Gastroesophageal sphincter (tissue), 4 donors: Measurements from ENCODE around the gene ARF1. TPM values are rescaled to one million over a fixed set of nuclear protein-coding genes. Genes with fewer than 3 reads are reported as not detected.

Source experiments
- ATAC-seq: fragments of 150-250 bp; one replicate; pipeline ENCODE4 v1.9.1; 2016; ENCODE audit warnings: mild to moderate bottlenecking, moderate library complexity
- H3K27ac ChIP-seq, 4 donors: fragments of 200-600 bp; sonication (generic) in 3 of 4; 1 replicate in 3 of 4; 2 replicates in 1 of 4; pipeline ENCODE4 v1.5.1; 2016 to 2019
- H3K27me3 ChIP-seq: fragments of 200-600 bp; sonication (generic); one replicate; pipeline ENCODE4 v1.5.1; 2019
- H3K36me3 ChIP-seq, 2 donors: fragments of 200-600 bp; sonication (generic); one replicate each; pipeline ENCODE4 v1.5.1; 2019; ENCODE audit warnings: control low read depth in 1 of 2
- H3K4me1 ChIP-seq, 3 donors: fragments of 200-600 bp; sonication (generic); 1 replicate in 2 of 3; 2 replicates in 1 of 3; pipeline ENCODE4 v1.5.1; 2016 to 2019; ENCODE audit warnings: control low read depth in 2 of 3
- H3K4me3 ChIP-seq, 2 donors: fragments of 200-600 bp; sonication (generic); one replicate each; pipeline ENCODE4 v1.5.1; 2019; ENCODE audit warnings: mild to moderate bottlenecking in 1 of 2, moderate library complexity in 1 of 2
- H3K9me3 ChIP-seq, 3 donors: fragments of 200-600 bp; sonication (generic); one replicate each; pipeline ENCODE4 v1.5.1; 2017 to 2019; ENCODE audit warnings: control low read depth in 2 of 3
- EP300 ChIP-seq: sonication (generic); formaldehyde crosslinking; IDR thresholded peaks from one replicate; pipeline ENCODE4 v1.6.1; 2017; ENCODE audit warnings: antibody characterized with exemption, mild to moderate bottlenecking
- POLR2A ChIP-seq, 2 donors: fragments of 450-650 bp; IDR thresholded peaks; one replicate each; pipeline ENCODE4 v1.6.1; 2017; ENCODE audit warnings: antibody characterized with exemption in 2 of 2, mild to moderate bottlenecking in 2 of 2, moderate library complexity in 1 of 2
- POLR2AphosphoS5 ChIP-seq: sonication (generic); formaldehyde crosslinking; IDR thresholded peaks from one replicate; pipeline ENCODE4 v1.6.1; 2017; ENCODE audit warnings: antibody characterized with exemption
- WGBS, 2 donors: methylation state at CpG; one replicate each; pipeline ENCODE4 v1.1.5; 2018; ENCODE audit warnings: low coverage in 1 of 2; 5-methylcytosine and 5-hydroxymethylcytosine counted together
- total RNA-seq, 4 donors: library from RNA; depleted of rRNA; stranded (reverse); fragments of >200 nt; gene quantifications; one replicate each; pipeline ENCODE4 v1.1.0, GENCODE V29; 2016
- TF ChIP-seq, protein P1 (sequence below), 4 experiments: fragments of 200-600 bp in 2 of 4; fragments of 450-650 bp in 2 of 4; sonication (generic) in 1 of 4; IDR thresholded peaks; one replicate each; pipeline ENCODE4 v1.5.1; 2017 to 2019; ENCODE audit warnings: antibody characterized with exemption in 4 of 4, mild to moderate bottlenecking in 2 of 4, moderate library complexity in 2 of 4

Gene ARF1
- total RNA-seq, 4 donors from 2014 or later = 256 to 385 (median 303) TPM

DNA sequence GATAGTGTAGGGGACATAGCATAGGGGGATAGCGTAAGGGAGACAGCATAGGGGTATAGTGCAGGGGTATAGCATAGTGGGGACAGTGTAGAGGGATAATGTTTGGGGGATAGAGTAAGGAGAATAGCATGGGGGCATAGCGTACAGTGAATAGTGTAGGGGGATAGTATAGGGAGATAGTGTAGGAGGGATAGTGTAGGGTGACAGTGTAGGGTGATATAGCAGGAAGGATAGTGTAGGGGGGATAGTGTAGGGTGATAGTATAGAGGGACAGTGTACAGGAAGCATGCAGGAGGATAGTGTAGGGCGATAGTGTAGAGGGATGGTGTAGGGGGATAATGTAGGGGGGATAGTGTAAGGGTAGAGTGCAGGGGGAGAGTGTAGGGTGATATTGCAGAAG is 11.7 kb upstream of the ARF1 start:
- H3K36me3 ChIP-seq = no peaks in the 10 kb centered on the region
- H3K4me1 ChIP-seq = no peaks in the 10 kb centered on the region
- 57 to 72% methylated on average over 3 of the region's 3 CpGs for WGBS, 2 donors
- H3K27ac ChIP-seq = no peak overlapping the region
- no peak for TF ChIP-seq POLR2A (IDR thresholded peaks at IDR 0.05)
- TF ChIP-seq, protein P1, sequence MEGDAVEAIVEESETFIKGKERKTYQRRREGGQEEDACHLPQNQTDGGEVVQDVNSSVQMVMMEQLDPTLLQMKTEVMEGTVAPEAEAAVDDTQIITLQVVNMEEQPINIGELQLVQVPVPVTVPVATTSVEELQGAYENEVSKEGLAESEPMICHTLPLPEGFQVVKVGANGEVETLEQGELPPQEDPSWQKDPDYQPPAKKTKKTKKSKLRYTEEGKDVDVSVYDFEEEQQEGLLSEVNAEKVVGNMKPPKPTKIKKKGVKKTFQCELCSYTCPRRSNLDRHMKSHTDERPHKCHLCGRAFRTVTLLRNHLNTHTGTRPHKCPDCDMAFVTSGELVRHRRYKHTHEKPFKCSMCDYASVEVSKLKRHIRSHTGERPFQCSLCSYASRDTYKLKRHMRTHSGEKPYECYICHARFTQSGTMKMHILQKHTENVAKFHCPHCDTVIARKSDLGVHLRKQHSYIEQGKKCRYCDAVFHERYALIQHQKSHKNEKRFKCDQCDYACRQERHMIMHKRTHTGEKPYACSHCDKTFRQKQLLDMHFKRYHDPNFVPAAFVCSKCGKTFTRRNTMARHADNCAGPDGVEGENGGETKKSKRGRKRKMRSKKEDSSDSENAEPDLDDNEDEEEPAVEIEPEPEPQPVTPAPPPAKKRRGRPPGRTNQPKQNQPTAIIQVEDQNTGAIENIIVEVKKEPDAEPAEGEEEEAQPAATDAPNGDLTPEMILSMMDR (IDR thresholded peaks at IDR 0.05) = no peak
- no peak for TF ChIP-seq EP300
- no peak for TF ChIP-seq POLR2AphosphoS5
- no peak overlapping the region for H3K4me3 ChIP-seq
- no peaks in the 10 kb centered on the region for H3K9me3 ChIP-seq
- ATAC-seq = no peak
- H3K27me3 ChIP-seq = peaks cover 69% of the 10 kb centered on the region

DNA sequence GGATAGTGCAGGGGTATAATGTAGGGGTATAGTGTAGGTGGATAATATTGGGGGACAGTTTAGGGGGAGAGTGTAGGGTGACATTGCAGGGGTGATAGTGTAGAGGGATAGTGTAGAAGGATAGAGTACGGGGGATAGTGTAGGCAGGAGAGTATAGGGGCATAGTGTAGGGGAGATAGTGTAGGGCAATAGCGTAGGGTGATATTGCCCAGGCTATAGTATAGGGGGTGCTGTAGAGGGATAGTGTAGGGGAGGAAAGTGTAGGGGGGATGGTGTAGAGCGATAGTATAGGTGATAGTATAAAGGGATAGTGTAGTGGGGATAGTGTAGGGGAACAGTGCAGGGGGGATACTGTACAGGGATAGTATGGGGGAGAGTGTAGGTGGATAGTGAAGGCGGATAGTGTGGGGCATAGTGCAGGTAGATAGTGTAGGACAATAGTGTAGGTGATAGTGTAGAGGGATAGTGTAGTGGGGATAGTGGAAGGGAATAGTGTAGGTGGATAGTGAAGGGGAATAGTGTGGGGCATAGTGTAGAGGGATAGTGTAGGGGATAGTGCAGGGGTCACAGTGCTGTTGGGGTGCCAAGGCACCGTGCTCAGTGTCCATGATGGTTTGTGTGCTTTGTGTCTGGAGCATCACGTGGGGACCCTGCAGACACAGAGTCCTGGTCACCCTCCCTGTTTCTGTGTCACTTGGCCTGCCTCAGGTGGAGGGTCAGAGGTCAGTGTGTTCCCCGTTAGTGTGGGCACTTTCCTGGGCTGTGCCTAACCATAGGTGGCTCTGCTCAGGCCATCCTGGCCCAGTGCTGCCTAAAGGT is 10.5 kb upstream of the ARF1 start:
- H3K27me3 ChIP-seq = peaks cover 57% of the 10 kb centered on the region
- 46 to 57% methylated on average over 6 to 7 of the region's 7 CpGs for WGBS, 2 donors
- TF ChIP-seq POLR2AphosphoS5 = no peak
- H3K4me1 ChIP-seq = no peaks in the 10 kb centered on the region
- H3K27ac ChIP-seq = no peak overlapping the region
- H3K36me3 ChIP-seq = no peaks in the 10 kb centered on the region
- no peak overlapping the region for H3K4me3 ChIP-seq
- no peaks in the 10 kb centered on the region for H3K9me3 ChIP-seq
- no peak for ATAC-seq

DNA sequence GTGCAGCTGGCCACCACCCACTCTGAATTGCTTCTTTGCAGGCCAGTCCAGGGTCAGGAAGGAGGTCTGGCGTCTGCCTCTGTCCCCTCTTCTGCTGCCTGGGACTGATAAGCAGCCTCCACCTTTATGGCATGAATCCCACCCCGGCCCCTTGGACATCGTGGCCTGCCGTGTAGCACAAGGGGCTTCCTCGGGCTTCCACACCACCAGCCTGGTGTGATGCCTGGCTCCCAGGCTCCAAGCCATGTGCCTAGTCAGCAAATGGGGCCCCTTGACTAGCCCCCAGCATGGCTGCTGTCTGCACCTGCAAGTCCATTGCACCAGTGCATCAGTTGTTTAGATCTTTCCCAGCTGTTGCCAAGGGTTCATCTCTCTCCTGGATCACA is 9.9 kb upstream of the ARF1 start:
- peaks cover 51% of the 10 kb centered on the region for H3K27me3 ChIP-seq
- 42% methylated on average over 4 of the region's 5 CpGs; no CpG with 5 or more reads in 1 of the 2 donors for WGBS, 2 donors
- H3K4me1 ChIP-seq = peaks cover 0 to under 1% (median 0%) of the 10 kb centered on the region in 3 donors
- H3K9me3 ChIP-seq = no peaks in the 10 kb centered on the region
- TF ChIP-seq POLR2AphosphoS5 (no peak), POLR2A (IDR thresholded peaks at IDR 0.05) (no peak), EP300 (no peak)
- TF ChIP-seq, protein P1 (IDR thresholded peaks at IDR 0.05) = no peak
- H3K4me3 ChIP-seq = no peak overlapping the region
- no peak for ATAC-seq
- H3K36me3 ChIP-seq = no peaks in the 10 kb centered on the region
- no peak overlapping the region for H3K27ac ChIP-seq

DNA sequence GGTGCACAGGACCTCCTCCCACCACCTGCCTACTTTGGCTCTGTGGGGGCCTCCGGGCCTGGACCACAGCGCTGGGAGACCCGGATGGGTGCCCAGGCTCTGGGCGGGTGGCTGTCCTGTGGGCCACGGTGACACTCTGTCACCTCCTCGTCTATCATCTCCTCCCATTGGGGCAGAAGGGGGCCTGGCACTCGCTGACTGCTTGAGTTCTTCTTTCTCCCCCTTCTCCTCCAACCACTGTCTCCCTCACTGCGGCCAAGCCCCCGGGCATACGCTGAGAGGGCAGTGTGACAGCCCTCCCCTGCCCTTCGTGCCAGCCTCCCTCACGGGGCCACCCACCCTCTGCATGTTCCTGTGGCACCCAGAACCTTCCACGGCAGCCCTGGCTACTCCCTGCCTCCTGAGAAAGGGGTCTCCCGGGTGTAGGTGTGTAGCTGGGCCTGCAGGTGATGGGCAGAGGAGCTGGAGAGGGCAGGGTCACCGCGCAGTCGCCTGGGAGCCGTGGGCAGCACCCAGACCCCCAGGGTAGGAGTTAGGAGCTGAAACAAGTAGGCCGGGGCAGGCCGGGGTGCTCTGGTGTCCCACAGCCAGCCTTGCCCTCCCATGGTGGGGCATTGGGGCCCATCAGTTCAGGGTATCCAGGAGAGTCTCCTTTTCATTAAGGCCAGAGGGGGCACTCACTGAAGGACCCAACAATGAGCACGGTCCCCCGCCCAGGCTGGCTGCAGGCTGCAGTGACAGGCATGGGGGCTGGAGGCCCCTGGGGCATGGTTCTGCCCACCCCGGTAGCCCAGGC is 9.2 kb upstream of the ARF1 start:
- no peak overlapping the region for H3K4me3 ChIP-seq
- H3K27ac ChIP-seq = no peak overlapping the region
- H3K27me3 ChIP-seq = peaks cover 45% of the 10 kb centered on the region
- no peaks in the 10 kb centered on the region for H3K36me3 ChIP-seq
- peaks cover 0 to 4% (median 0%) of the 10 kb centered on the region in 3 donors for H3K4me1 ChIP-seq
- no peak for ATAC-seq
- 42% methylated on average over 7 of the region's 23 CpGs; no CpG with 5 or more reads in 1 of the 2 donors for WGBS, 2 donors
- no peaks in the 10 kb centered on the region for H3K9me3 ChIP-seq
- TF ChIP-seq POLR2A (IDR thresholded peaks at IDR 0.05) (no peak), POLR2AphosphoS5 (no peak), EP300 (no peak)
- TF ChIP-seq, protein P1 (IDR thresholded peaks at IDR 0.05) = no peak

DNA sequence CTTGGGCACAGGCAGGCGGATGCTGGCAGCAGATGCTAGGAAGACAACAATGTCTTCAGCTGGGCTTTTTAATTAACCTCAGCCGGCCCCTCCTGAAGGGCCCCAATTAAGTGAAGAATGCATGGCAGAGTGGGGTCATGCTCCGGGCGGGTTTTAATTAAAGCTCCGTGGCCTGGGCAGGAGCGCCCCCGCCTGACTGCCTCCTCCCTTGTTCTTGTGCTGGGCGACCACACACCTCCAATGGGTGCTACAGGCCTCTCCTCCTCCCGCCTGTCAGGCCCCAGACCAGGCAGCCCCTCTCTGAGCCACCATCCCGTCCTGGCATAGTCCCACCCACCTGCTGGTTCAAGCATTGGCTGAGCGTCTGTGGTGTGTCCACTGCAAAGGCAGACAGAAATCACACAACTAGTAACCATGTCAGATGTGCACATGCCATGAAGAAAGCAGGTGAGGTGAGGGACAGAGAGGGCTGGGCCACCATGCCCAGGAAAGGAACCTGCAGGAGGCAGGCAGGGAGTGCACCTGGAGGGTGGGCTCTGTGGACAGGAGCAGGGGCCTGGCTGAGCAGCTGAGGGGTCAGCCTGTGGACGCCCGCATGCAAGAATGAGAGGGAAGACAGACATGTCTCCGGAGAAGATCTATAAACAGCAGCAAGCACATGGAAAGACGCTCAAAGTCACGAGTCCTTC is 8.5 kb upstream of the ARF1 start:
- 37 to 60% methylated on average over 4 to 7 of the region's 16 CpGs for WGBS, 2 donors
- H3K4me1 ChIP-seq = peaks cover 0 to 4% (median 0%) of the 10 kb centered on the region in 3 donors
- peaks cover 37% of the 10 kb centered on the region for H3K27me3 ChIP-seq
- H3K9me3 ChIP-seq = no peaks in the 10 kb centered on the region
- ATAC-seq = no peak
- no peak overlapping the region for H3K4me3 ChIP-seq
- H3K27ac ChIP-seq = no peak overlapping the region
- no peak for TF ChIP-seq POLR2A (IDR thresholded peaks at IDR 0.05)
- no peaks in the 10 kb centered on the region for H3K36me3 ChIP-seq
